HL-60/S4 treated with phorbol 12-myristate 13-acetate at 8.2 ng/mL for 4 days and 3 days (cell line): ENCODE measurements around the gene PCSK1.
"Not testable (repeated sequence)": the region's sequence is repeated elsewhere in the genome, so short reads cannot be mapped to it uniquely, and the experiment has no call there.

Source experiments
- in situ Hi-C: fragments of 300-500 bp; cut with MboI; formaldehyde crosslinking; loops from 2 replicates; pipeline ENCODE4 v1.15.0; 2022; ENCODE audit warnings: low sequenced_read_pairs

Gene PCSK1

DNA sequence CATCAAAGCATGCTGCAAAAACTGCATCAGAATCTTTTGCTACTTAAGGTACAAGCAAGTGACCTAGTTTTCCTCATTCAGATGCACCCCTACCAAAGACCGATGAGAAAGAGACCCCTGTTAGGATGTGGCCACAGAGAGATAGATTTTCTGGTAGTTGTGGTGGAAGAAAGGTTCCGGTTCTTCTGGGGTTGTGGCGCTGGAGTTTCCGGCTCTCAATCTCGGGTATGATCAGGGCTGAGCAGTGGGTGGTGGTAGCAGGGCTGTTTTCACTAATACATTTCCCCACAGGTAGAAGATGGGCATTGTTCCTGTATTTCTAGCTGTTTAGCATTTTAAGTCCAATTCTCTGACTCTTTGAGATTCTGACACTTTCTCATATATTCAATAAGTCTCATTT lies 58.4 kb downstream of the PCSK1 start:
- in situ Hi-C loops = no loop called here

DNA sequence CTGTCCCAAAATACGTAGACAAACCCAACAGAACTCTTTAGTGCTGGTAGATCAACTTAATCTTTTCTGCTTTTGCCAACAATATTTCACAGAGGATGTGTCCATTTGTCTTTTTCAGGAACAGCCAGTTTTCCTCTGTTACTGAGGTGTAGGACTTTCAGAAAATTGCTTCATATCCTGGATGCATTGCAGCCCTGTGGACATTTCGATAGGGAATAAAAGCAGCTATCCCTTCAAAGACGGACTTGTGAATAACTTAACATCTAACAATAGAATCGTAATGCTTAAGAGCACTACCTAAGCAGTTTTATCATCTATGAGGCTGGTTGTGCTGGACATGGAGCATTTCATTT lies 59.7 kb downstream of the PCSK1 start:
- in situ Hi-C loops = no loop called here

DNA sequence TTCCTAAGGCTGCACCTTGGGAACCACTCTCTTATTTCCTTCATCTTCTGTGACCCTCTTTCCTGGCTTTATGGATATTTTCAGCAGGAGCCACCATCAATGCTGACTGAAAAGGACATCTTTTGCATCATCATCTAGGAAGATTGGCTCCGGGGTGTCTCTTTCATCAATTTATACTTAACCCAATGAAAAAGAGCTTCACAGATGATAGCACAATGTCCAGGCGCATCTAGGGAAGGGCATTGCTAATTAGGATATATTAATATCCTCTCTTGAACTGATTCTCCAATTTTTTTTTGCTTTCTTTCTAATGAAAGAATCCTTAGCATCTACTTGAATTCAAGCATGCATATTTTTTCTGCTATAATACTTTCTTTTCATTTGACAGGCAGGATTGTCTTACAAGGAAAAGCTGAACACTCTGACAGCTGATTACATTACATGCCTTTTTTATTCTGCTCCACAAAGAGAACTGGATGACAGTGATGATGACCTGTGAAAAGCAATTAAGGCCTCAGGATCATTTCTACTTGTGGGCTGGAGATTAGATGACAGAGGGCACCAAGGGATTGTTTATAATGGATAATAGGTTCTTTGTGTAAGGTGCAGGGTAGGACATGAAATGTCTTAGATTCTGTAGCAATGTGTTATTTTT lies 60.2 kb downstream of the PCSK1 start:
- in situ Hi-C loops = no loop called here

DNA sequence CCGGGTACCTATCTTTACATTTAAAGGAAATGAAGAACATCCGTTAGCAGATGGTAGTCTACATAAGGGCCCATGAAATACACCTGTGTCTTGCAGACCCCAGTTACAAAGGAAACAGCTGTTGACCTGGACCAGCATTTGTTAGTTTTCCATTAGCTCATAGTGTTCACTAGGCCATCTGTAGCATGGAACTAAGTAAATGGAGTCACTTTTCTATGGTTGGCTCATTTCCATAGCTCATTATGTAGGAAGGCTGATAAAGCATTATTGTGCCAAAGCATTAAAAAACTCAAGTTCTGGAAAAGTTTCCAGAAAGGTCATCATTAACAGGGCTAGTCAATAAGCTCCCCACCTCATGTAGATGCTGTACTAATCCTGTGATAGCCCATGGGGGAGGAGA lies 62.1 kb downstream of the PCSK1 start:
- in situ Hi-C loops = no loop called here

DNA sequence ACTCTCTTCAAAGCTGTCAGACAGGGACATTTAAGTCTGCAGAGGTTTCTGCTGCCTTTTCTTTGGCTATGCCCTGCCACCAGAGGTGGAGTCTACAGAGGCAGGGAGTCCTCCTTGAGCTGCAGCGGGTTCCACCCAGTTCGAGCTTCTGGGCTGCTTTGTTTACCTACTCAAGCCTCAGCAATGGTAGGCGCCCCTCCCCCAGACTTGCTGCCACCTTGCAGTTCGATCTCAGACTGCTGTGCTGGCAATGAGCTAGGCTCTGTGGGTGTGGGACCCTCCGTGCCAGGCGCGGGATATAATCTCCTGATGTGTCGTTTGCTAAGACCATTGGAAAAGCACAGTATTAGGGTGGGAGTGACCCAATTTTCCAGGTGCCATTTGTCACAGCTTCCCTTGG lies 65.7 kb downstream of the PCSK1 start:
- in situ Hi-C loops = not testable (repeated sequence)

DNA sequence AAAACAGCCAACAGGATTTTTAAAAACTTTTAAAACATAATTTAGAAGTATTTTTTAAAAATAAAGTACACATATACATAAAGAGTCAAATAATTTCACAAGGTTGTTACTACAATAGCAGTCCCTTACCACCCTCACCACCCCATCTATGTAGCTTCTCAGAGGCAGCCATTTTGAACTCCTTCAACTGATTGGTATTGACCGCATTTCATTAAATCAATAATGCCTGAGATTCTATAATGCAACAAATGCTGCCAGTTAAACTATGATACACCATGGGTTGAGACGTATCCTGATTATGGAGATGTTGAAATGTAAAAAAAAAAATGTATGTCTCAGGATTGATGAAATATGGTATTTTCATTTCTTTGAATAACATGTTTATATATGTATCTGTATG lies 78.8 kb downstream of the PCSK1 start:
- in situ Hi-C loops = no loop called here

DNA sequence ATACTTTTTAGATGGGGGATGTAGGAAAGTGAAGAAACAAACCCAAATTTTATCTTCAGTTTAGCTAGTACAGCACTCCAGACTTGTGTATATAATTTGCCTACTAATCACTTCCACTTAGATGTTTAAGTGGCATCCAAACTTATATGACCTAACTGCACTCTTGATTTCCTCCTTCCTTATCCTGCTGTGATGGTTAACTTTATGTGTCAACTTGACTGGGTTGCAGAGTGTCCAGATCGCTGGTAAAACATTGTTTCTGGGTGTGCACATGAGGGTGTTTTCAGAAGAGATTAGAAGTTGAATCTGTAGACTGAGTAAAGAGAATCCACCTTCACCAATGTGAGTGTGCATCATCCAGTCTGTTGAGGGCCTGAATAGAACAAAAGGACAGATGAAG lies 79.8 kb downstream of the PCSK1 start:
- in situ Hi-C loops = no loop called here

DNA sequence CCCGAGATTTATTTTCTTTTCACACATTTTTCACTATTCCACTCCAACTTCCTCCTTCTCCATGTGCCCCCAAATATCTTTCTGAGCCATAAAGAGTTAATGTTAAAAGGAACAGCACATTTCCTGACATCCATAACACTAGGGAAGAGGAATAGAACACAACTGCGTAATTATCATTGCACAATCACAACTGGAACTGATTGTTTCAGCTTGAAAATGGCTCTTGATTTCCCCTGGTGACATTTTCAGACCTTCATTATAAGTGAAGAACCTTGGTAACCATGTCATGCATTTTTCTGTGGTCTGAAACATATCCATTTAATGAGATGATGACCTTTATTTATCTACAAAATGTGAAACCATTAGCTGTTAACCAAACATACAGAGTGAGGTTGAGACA lies 82.4 kb downstream of the PCSK1 start:
- in situ Hi-C loops = no loop called here

DNA sequence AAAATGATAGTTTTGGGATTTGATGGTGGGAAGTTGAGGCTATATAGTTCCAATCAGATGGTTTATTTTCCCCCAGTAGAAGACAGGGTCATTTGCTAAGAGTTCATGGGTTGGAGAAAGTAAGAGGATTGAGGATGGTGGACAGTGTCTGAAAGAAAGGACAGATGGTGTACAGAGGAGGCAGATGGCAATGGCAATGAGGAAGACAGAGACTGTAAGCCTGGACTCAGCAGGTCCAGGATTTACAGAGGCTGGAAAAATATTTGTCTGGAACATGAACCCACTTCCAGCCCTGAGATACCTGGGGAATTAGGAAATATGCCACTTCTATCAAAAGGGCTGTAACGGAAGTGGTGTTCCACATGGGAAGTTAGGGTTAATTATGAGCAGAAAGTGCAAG lies 84.5 kb downstream of the PCSK1 start:
- in situ Hi-C loops = loop anchor here (25.0 kb wide), 1 partner anchor 486 kb away; no protein-coding TSS in a partner anchor

DNA sequence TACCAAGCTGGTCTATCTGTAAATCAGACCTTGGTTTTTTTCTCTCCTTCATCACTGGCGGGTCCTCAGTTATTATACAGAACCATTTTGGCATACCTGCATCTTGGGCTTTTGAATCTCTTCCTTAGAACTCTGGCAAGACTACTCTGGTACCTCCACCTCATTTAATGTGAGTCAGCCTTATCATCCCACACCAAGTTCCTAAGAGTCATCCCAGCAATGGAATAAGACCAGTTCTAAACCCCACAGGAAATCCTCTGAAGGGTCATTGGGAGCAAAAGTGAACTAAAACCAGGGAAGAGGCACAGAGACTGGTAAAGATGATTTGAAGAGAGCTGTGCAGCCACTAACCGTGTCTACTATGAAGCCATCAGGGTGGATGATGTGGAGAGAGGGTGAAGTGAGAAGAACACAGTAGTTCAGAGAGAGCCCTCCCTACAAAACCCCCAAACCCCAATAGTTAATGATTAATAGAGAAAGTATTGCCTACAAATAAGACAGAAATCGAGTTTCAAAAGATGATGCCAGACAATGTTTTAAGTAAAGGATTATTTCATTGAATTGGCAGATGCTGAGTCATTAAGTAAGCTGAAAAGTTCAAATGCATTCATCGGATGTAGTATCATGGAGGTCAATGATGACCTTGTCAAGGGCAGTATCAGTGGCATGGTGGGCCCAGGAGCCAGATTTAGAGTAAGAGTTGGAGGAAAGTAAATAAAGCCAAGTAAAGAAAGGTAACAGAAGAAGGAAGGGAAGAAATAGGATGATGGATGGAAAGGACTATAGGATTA lies 85.4 kb downstream of the PCSK1 start:
- in situ Hi-C loops = loop anchor here (25.0 kb wide), 1 partner anchor 485 kb away; no protein-coding TSS in a partner anchor

DNA sequence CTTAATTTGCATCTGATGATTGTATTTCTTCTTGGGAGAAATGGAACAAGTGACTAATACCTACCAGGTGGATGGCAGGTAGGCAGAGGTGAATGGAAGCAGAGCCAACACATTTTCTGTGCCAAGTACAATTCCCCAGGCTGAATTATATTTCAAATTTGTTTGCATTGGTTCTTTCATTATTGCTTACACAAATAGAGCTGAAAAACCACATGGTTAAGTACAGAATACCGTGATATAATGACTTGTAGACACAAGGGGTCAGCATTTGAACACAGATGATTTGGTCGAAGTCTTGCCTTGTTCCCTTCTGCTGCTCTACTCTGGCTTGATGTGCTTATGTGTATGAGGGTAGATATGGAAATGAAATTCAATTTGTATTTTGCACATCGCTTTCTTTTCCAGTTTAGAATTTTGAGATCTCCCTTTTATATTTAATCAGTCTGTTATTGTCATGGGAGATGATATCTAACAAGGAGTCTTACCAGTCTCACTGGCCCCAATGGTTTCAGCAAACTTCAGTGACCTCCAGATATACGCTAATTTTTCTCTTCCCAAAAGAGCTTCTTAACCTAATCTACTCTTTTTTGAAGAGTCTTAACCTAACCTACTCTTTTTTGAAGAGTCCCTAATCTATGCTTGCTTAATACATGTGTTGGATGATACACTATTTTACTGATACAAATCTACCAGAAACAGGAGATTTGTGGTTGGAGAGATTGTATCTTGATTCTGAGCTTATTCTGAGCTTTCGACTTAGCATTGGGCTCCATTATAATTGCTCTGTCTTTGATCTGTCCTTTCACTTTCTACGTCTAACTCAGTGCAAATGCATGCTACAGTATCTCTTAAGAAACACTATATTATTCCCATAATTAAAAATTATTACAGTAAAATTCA lies 88.1 kb downstream of the PCSK1 start:
- in situ Hi-C loops = loop anchor here (25.0 kb wide), 1 partner anchor 483 kb away; no protein-coding TSS in a partner anchor

DNA sequence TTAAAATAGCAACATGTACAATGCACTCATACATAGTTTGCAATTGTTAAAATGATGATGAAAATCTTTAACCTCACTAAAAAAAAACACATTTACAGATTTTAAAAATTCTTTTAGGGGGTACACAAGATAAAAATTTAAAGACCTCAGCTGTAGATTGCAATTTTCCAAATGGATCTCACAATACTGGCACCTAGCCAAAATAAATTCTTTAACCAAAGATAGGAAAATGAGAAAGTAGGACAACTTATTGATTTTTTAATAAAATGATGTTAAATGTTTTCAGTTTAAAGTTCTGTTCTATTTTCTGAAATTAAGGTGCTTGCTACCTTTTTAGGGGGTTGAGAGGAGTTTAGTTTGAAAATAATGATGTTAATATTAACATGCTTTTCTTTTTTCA lies 90.0 kb downstream of the PCSK1 start:
- in situ Hi-C loops = loop anchor here (25.0 kb wide), 1 partner anchor 481 kb away; no protein-coding TSS in a partner anchor

DNA sequence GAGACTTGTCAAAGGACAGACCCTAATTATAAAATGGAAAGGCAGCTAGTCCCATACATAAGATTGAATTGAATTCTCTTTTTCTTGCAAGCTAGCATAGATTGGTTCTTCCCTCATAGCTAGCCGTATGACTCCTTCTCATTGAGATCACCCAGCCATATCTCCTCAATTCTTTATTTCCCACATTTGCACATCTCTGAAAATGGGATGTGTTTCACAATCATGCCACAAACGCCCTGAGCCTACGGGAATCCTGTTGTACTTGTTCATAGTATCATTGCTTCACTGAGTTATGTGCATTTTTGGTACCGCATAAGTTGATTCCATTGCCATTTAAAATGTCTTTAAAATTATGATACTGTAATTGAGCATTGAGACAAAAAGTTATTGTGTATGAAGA lies 90.5 kb downstream of the PCSK1 start:
- in situ Hi-C loops = loop anchor here (25.0 kb wide), 1 partner anchor 480 kb away; no protein-coding TSS in a partner anchor
